Epithelial cell of proximal tubule (primary cell): ENCODE results near the gene NOL3. TPM values are rescaled to one million over a fixed set of nuclear protein-coding genes. Genes with fewer than 3 reads are reported as not detected.

Source experiments
- DNase-seq: peaks from one replicate; pipeline ENCODE4 v3.0.0-alpha.2; 2011; ENCODE audit warnings: low read depth
- H3K4me3 ChIP-seq: 2 replicates; pipeline ENCODE4 v1.5.1; 2011; ENCODE audit warnings: low read depth, mild to moderate bottlenecking, low read length
- CTCF ChIP-seq: conservative IDR thresholded peaks from 2 replicates; pipeline ENCODE4 v1.5.1; 2012; ENCODE audit warnings: low read depth, mild to moderate bottlenecking, low read length
- total RNA-seq: library from RNA; depleted of rRNA; stranded (reverse); fragments of >200 nt; gene quantifications from 2 replicates; pipeline ENCODE4 v1.2.3, GENCODE V29; 2015

NOL3 gene
- total RNA-seq, 1 donor from 2014 or later: 39.4 TPM

- no peak overlapping the region for H3K4me3 ChIP-seq
- no peak for TF ChIP-seq CTCF
Measured at GRCh38 chr16:67201411-67202345, 31.3 kb downstream of the NOL3 start.

DNA sequence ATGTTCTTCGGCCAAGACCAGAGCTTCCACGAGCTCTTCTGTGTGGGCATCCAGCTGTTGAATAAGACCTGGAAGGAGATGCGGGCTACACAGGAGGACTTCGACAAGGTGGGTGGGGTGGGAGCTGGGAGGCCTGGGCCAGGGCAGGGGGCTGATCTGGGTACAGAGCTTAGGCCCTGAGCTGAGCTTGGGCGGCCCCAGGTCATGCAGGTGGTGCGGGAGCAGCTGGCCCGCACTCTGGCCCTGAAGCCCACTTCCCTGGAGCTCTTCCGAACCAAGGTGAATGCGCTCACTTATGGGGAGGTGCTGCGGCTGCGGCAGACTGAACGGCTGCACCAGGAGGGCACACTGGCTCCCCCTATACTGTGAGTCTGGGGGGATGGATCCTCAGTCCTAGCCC lies 32.1 kb downstream of the NOL3 start:
- no peak for DNase-seq
- no peak overlapping the region for H3K4me3 ChIP-seq
- no peak for TF ChIP-seq CTCF

More at GRCh38 chr16:67201411-67202345, 31.3 kb downstream of the NOL3 start:
- no peak for DNase-seq

DNA sequence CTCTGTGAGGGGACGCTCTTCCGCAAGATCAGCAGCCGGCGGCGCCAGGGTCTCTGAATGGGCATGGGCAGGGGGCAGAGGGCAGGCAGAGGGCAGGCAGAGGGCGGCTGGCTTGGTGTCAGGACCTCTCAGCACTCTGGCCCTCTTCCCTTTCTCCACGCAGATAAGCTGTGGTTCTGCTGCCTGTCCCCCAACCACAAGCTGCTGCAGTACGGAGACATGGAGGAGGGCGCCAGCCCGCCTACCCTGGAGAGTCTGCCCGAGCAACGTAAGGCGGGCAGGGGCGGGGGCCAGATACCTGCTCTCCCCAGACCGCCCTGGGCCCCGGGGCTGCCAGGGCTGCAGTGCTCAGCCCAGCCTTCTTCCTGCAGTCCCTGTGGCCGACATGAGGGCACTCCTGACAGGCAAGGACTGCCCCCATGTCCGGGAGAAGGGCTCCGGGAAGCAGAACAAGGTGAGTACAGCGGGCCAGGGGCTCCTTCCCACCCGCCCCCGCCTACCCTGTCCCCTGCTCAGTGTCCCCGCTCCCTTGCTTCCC lies 32.7 kb downstream of the NOL3 start:
- no peak for DNase-seq
- no peak overlapping the region for H3K4me3 ChIP-seq
- no peak for TF ChIP-seq CTCF

DNA sequence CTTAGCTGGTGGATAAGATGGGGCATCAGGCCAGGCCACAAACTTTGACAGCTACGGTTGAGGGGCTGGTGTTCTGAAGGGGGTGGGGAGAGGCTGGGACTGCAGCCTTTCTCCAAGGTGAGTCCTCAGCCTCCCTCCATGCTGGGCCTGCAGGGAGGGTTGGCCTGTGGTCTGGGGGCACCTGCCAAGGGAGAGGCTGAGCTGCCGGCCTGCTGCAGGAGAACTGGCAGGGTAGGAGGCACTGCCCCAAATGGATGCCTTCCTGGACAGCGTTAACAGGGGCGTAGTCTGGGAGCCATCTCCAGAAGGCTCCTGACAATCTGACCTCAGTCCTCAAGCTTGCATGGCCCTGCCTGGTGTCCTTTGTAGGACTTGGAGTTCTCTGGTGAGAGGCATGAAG lies 33.7 kb downstream of the NOL3 start:
- DNase-seq: no peak
- no peak overlapping the region for H3K4me3 ChIP-seq
- TF ChIP-seq CTCF: no peak

- no peak for TF ChIP-seq CTCF
- no peak overlapping the region for H3K4me3 ChIP-seq
- DNase-seq: no peak
Measured at GRCh38 chr16:67206129-67206837, 35.9 kb downstream of the NOL3 start.

DNA sequence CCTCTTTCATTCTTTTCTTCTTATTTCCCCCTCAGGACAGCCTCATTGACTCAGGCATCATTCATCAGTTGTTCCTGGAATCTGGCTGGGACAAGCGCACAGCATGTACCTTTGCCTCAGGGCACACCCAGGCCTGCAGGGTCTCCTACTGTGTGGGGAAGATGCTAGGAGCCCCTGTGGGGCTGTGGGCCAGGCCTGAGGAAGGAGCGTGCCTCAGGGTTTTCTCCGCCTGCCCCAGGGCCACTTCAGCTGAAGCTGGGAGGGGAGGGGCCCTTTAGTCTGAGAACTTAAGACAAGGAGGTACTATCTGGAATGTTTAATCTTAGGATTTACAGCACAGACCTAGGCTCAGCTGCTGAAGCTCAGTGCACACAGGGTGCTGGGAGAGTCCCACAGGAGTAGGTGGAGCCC lies 36.5 kb downstream of the NOL3 start:
- DNase-seq: no peak
- no peak overlapping the region for H3K4me3 ChIP-seq
- no peak for TF ChIP-seq CTCF
